Activated naive CD8-positive, alpha-beta T cell treated with anti-CD3 and anti-CD28 coated beads, Interleukin-2, amount 10 ng/mL, durations not matched to agents 7 days and 5 days (primary cell): Measurements from ENCODE around the gene CSNK1G2. TPM values are rescaled to one million over a fixed set of nuclear protein-coding genes. Genes with fewer than 3 reads are reported as not detected.

Experiments used
- ATAC-seq: fragments of 150-1000 bp; cut with Tn5 transposase; one replicate; pipeline ENCODE4 v1.10.0; 2021; ENCODE audit warnings: low read depth, moderate library complexity
- POLR2A ChIA-PET: fragments of 350-600 bp; sonication (Branson Sonifier 250); formaldehyde crosslinking; loops from one replicate; lab custom pipeline; 2021; ENCODE audit warnings: antibody characterized with exemption; lab: Charles Lee
- DNase-seq: peaks from one replicate; pipeline ENCODE4 v3.0.0; 2021
- H3K27ac Mint-ChIP-seq: one replicate; pipeline ENCODE4 v1.8.0; 2022; ENCODE audit warnings: mild to moderate bottlenecking, mixed read lengths
- H3K27me3 Mint-ChIP-seq: one replicate; pipeline ENCODE4 v1.8.0; 2022; ENCODE audit warnings: mild to moderate bottlenecking, moderate library complexity, mixed read lengths
- H3K36me3 Mint-ChIP-seq: one replicate; pipeline ENCODE4 v1.8.0; 2021; ENCODE audit warnings: mild to moderate bottlenecking, mixed read lengths
- H3K4me1 Mint-ChIP-seq: one replicate; pipeline ENCODE4 v1.8.0; 2021; ENCODE audit warnings: mixed read lengths
- H3K4me3 Mint-ChIP-seq: one replicate; pipeline ENCODE4 v1.8.0; 2022; ENCODE audit warnings: mild to moderate bottlenecking, moderate library complexity, mixed read lengths
- H3K9me3 Mint-ChIP-seq: one replicate; pipeline ENCODE4 v1.8.0; 2021; ENCODE audit warnings: mixed read lengths
- total RNA-seq, 2 experiments: library from RNA; stranded (reverse); gene quantifications; one replicate each; pipeline ENCODE4 v1.2.3, GENCODE V29; 2021

Gene CSNK1G2
- total RNA-seq, 2 experiments from 2014 or later = 127 to 134 TPM

DNA sequence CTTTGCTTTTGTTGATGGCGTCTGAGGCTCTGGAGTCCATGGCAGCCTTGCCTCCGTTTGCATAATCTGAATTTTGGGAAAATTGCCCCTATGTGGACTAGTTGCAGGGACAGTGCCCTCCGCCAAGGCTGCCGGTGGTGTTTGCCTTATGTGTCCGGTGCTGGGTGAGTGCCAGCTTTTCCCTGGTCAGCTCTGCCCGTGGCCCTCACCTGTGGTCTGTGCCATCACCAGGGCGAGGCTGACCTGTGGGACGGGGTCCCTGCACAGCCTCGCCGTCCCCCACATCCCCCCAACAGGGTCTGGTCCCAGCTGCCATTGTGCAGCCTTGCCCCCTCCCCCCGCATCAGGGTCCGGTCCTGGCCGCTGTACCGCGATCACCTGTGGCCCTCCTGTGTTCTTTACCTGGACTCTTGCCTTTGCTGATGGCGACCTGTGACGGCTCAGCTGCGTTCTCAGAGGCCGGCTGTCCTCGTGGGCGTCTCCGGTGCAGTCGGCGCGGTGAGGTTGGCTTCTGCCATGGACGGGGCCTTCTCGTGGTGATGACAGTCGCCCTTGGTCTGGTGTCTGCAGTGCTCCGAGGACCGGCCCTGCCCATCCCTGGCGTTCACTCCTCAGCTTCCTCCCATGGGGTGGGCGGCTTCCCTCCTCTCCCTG is 12.6 kb downstream of the CSNK1G2 start:
- POLR2A ChIA-PET = interaction anchor here (0.9 kb wide), 1 partner anchor 12 kb away, joined by 4 read pairs; no protein-coding TSS in a partner anchor
- Mint-ChIP-seq H3K27me3 (no peaks in the 10 kb centered on the region), H3K9me3 (no peaks in the 10 kb centered on the region), H3K4me3 (no peak overlapping the region), H3K36me3 (peaks cover 9% of the 10 kb centered on the region), H3K27ac (no peak overlapping the region), H3K4me1 (peaks cover 2% of the 10 kb centered on the region)
- ATAC-seq = no peak
- no peak for DNase-seq

DNA sequence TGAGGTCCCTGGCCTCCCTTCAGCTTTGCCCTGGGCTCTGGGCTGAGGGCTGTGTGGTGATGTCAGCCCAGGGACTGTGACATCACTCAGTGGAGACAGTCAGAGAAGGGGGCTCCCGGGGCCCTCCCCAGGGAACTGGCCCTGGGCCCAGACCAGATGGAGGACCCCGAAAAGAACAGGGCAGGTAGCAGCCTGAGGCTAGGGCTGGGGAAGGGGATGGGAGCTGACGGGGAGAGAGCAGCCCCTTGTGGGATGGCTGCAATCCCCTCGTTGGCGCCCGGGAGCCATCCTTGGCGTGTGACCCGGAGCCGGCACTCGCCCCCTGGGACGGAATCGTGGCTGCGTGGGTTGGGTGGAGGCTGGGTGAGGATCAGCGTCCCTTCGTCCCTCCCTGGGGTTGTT is 13.6 kb downstream of the CSNK1G2 start:
- Mint-ChIP-seq H3K27me3 (no peaks in the 10 kb centered on the region), H3K4me3 (no peak overlapping the region), H3K9me3 (no peaks in the 10 kb centered on the region), H3K4me1 (peaks cover 2% of the 10 kb centered on the region), H3K36me3 (peaks cover 5% of the 10 kb centered on the region), H3K27ac (no peak overlapping the region)
- POLR2A ChIA-PET = no interaction called here
- DNase-seq = no peak
- no peak for ATAC-seq

DNA sequence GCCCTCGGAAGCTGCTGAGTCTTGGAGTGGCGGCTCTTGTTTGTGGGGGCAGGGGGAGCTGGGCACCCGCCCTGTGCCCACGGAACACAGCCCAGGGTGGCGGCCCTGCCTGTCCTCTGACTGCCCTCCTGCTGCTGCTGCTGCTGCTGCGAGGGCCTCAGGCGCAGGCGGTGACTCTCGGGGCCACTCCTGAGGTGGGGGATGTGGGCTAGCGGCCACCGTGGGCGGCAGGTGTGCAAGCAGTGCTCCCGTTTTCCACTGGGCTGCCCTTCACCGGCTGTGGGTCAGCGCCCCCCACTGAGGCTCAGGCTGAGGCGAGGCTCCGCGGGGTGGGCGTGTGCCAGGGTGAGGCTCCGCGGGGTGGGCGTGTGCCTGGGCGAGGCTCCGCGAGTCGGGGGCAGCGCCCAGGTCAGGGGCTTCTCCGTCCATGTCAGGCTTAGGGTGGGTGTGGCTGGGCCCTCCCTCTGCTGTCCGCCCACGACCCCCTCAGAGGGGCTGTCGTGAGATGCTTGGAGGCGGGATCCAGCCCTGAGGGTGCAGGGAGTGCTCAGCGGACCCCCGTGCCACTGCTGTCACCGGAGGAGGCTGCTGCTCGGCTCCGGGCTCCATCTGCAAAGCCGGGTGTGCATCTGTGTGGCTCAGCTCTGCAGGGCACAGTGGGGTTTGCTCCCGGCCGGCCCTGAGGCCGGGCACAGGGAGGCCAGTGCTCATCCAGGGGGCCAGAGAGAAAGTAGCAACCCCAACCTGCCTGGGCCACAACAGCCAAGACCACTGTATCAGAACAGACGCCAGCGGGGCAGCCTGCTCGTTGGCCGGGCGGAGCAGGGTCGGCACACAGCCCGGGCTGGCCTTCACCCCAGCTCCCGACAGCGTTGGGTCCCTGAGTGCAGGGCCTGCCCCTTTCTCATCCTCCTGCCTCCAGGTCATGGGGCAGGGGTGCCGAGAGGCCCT is 14.5 kb downstream of the CSNK1G2 start:
- H3K4me3 Mint-ChIP-seq = no peak overlapping the region
- H3K27ac Mint-ChIP-seq = no peak overlapping the region
- POLR2A ChIA-PET = no interaction called here
- no peaks in the 10 kb centered on the region for H3K36me3 Mint-ChIP-seq
- ATAC-seq = no peak
- H3K9me3 Mint-ChIP-seq = no peaks in the 10 kb centered on the region
- DNase-seq = no peak
- no peaks in the 10 kb centered on the region for H3K27me3 Mint-ChIP-seq
- peaks cover 2% of the 10 kb centered on the region for H3K4me1 Mint-ChIP-seq

DNA sequence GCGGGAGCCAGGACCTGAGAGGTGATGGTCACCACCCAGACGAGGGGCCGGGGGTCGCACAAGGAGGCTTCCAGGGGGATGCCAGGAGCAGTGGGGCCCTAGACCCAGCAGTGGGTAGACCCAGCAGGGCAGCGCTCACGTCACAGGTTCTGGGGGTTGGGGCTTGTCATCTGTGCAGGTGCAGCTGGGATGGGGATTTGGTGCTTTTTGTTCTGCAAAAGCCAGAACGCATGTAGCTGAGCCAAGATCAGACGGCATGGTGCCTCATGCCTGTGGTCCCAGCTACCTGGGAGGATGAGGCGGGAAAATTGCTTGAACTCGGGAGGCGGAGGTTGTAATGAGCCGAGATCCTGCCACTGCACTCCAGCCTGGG is 15.1 kb downstream of the CSNK1G2 start:
- POLR2A ChIA-PET = no interaction called here
- Mint-ChIP-seq H3K4me1 (peaks cover 2% of the 10 kb centered on the region), H3K4me3 (no peak overlapping the region), H3K9me3 (no peaks in the 10 kb centered on the region), H3K27ac (no peak overlapping the region), H3K27me3 (no peaks in the 10 kb centered on the region), H3K36me3 (no peaks in the 10 kb centered on the region)
- ATAC-seq = no peak
- DNase-seq = no peak

DNA sequence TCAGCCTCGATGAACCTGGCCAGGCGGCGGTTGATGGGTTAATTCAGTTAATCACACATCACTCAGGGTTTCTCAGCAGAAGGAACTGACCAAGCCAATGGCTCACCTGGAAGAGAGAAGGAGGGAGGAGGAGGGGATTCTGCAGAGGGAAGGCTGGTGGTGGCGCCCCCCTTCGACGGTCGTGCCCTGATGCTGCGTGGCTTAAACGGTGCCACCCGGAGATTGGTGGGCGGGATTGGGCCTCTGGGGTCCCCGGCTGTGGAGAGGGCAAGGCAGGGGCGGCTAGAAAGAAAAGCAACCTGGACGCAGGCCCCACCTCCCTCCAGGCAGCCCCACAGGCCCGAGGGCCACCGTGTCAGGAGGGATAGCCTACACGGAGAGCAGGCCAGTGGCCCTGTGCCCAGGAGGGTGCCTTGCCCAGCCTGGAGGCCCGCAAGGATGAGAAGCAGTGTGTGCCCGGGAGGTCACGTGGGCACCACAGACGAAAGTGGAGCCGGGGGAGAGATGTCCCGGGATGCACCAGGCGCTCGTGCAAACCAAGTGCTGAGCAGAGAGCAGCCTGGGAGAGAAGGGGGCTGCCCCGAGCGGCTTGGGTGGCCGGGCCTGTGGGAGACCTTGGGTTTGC is 16.0 kb downstream of the CSNK1G2 start:
- Mint-ChIP-seq H3K36me3 (no peaks in the 10 kb centered on the region), H3K4me3 (no peak overlapping the region), H3K27me3 (no peaks in the 10 kb centered on the region), H3K4me1 (peaks cover 2% of the 10 kb centered on the region), H3K27ac (no peak overlapping the region), H3K9me3 (no peaks in the 10 kb centered on the region)
- ATAC-seq (no peak), DNase-seq (no peak)
- POLR2A ChIA-PET = no interaction called here

- Mint-ChIP-seq H3K9me3 (no peaks in the 10 kb centered on the region), H3K4me1 (peaks cover 2% of the 10 kb centered on the region), H3K27me3 (no peaks in the 10 kb centered on the region), H3K36me3 (no peaks in the 10 kb centered on the region), H3K4me3 (no peak overlapping the region), H3K27ac (no peak overlapping the region)
- POLR2A ChIA-PET = no interaction called here
- no peak for DNase-seq
- ATAC-seq = no peak
Measured at GRCh38 chr19:1957562-1958248, 16.7 kb downstream of the CSNK1G2 start.

GRCh38 chr19:1959928-1960589 is 19.1 kb downstream of the CSNK1G2 start:
- H3K4me3 Mint-ChIP-seq = no peak overlapping the region
- H3K4me1 Mint-ChIP-seq = peaks cover 2% of the 10 kb centered on the region
- no peaks in the 10 kb centered on the region for H3K36me3 Mint-ChIP-seq
- POLR2A ChIA-PET = no interaction called here
- no peak for ATAC-seq
- DNase-seq = no peak
- H3K9me3 Mint-ChIP-seq = no peaks in the 10 kb centered on the region
- H3K27ac Mint-ChIP-seq = no peak overlapping the region
- H3K27me3 Mint-ChIP-seq = no peaks in the 10 kb centered on the region

DNA sequence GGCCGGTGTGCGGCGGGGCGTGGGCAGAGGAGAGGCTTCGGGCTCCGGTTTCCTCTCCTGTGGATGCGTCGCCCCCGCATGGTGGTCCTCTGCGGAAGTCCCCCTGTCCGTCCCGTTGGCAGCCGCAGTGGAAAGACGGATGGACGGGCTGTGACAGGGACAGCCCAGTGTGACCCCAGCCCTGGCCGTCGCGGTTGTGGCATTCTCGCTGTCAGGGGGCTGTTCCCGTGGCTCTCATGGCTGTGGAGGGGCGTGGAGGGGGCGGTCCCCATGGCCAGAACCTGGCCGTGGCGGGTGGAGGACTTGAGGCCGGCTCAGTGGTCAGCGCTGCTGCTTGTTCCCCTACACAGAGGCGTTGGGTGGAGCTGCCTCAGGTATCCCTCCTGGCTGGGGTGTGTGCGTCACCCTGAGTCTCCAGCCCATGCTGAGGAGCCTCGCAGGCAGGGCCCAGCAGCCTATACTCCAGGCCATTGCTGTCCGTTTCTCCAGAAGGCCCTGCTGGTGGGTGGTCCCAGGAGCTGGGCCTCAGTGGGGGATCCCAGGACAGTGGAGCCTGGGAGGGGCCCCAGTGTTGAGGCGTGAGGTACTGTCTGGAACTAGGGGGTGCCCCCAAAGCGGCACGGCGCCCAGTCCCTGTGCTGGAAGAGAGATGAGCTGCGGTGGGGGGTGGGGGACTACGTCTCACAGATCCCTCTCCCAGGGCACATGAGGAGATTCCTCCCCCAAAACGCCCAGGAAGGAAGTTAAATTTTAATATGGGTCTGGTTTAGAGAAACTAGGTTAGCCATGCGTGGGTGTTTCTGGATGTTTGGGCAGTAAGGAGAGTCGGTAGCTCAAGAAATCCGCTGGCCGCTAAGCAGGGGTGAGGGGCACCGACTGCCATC is 20.3 kb downstream of the CSNK1G2 start:
- Mint-ChIP-seq H3K36me3 (peaks cover 1% of the 10 kb centered on the region), H3K4me3 (no peak overlapping the region), H3K4me1 (peaks cover 9% of the 10 kb centered on the region), H3K27me3 (no peaks in the 10 kb centered on the region), H3K27ac (no peak overlapping the region), H3K9me3 (no peaks in the 10 kb centered on the region)
- no peak for ATAC-seq
- DNase-seq = no peak
- POLR2A ChIA-PET = no interaction called here

DNA sequence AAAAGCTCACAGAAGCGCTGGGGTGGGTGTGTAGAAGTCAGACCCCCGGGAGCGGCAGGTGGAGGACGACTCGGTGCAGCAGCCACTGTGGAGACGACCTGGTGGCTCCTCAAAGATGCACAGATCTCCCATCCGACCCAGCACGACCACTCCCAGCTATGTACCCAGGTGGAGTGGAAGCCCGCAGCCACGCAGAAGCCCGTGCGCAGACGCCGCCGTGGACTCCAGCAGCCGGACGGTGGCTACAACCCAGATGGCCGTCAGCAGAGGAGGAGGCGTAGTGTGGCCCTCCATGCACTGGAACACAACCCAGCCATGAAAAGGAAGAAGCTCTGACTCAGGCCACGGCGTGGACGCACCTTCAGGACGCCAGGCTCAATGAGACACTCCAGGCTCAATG is 21.7 kb downstream of the CSNK1G2 start:
- no peak for DNase-seq
- no peaks in the 10 kb centered on the region for H3K9me3 Mint-ChIP-seq
- H3K4me1 Mint-ChIP-seq = peaks cover 18% of the 10 kb centered on the region
- no peaks in the 10 kb centered on the region for H3K27me3 Mint-ChIP-seq
- H3K36me3 Mint-ChIP-seq = peaks cover 1% of the 10 kb centered on the region
- POLR2A ChIA-PET = no interaction called here
- no peak overlapping the region for H3K27ac Mint-ChIP-seq
- no peak for ATAC-seq
- no peak overlapping the region for H3K4me3 Mint-ChIP-seq

DNA sequence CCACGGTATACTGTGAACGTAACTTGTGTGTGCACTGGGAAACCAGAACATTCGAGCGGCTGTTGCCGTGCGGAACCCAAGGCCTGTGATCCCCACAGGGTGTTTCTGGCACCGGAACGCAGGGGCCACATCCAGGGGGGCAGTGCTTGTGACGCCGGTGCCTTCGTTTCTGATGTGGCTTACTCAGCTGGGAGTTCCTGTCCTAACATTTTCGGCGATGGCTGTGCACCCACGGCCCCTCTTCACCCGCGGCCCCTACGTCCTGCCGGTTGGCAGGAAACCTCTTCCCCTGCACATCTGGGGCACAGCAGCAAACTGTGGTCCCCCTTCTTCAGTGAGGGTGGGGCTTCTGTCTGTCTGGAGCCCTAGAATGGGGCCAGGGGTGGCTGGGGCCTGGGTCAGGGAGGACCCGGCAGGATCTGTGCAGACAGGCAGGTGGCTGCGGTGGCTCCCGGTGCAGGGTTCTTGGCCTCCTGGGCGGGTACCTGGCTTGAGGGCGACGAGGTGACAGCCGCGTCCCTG is 26.2 kb downstream of the CSNK1G2 start:
- Mint-ChIP-seq H3K27me3 (no peaks in the 10 kb centered on the region), H3K4me1 (peaks cover 16% of the 10 kb centered on the region), H3K9me3 (no peaks in the 10 kb centered on the region), H3K4me3 (peak overlapping the region; percentile 65), H3K27ac (peak overlapping the region; percentile 69), H3K36me3 (peaks cover 3% of the 10 kb centered on the region)
- POLR2A ChIA-PET = interaction anchor here (0.6 to 1.3 kb wide), 2 partner anchors 24 to 371 kb away, joined by 3 to 7 read pairs; no protein-coding TSS in a partner anchor
- DNase-seq (peak; percentile 66), ATAC-seq (peak; percentile 88)

DNA sequence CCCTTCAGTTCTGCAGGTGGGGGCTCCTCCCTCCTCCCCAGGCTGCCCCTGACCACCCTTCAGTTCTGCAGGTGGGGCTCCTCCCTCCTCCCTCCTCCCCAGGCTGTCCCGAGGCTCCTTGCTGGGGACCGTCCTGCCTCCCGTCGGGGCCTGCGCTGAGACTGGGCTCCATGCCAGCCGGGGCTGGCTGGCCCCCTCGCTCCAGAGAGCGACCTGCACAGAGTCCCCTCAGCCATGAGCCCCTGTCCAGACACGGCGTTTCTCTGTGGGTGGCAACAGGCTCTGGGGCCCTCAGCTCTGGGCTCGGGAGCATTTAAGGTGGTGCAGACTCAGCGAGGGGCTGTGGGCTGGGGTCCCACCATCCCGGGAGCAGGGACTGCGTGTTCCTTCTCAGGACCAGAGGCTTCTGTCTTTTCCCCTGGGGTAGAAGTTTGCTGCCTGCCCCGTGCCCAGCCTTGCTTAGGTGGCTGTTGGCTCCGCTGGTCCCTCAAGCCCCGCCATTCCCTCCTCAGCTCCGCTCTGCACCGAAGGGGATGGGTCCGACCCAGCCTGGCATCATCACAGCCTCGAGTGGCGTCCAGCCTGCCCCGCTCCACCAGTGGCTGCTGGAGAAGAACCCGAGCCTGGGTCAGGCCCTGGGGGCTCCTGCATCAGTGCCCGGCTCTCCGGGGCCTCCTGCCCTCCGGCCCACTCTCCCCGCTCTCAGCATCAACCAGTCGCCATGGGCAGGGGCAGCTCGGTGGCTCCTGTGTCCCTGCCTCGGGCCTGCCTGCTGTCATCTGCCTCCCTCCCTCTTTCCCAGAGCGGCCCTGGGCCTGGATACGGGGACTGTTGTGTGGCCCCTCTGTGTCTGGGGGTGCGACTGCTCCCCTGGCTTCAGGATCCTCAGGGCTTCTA is 27.6 kb downstream of the CSNK1G2 start:
- H3K27ac Mint-ChIP-seq = peak overlapping the region; percentile 30
- ATAC-seq = no peak
- DNase-seq = no peak
- peaks cover 16% of the 10 kb centered on the region for H3K4me1 Mint-ChIP-seq
- POLR2A ChIA-PET = no interaction called here
- no peaks in the 10 kb centered on the region for H3K9me3 Mint-ChIP-seq
- H3K27me3 Mint-ChIP-seq = no peaks in the 10 kb centered on the region
- peaks cover 5% of the 10 kb centered on the region for H3K36me3 Mint-ChIP-seq
- H3K4me3 Mint-ChIP-seq = no peak overlapping the region
